ENCODE measurements around the gene MAOA.
"Not testable (repeated sequence)": the region's sequence is repeated elsewhere in the genome, so short reads cannot be mapped to it uniquely, and the experiment has no call there.

Gene MAOA

DNA sequence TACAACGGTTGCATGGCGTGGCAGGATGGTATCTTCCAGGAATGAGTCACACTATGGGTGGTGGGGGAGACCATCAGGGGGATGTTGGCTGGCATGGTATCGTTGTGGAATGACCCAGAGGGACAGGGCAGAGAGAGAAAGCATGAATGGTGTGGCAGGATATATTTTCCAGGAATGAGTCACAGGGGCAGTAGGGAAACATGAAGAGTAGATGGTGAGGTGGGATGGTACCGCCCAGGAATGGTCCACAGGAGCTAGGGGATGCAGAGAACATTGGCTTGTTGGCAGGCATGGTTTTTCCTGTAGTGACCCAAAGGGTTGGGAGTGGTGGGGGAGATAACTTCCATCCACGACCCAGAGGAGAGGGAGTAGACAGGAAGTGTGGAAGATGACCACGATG, 62.4 kb downstream of the MAOA start:
- no peaks in the 10 kb centered on the region for H3K27me3 ChIP-seq (ENCODE audit: insufficient read depth, low read length, poor library complexity)
- no peak for ATAC-seq (ENCODE audit: insufficient read depth, low read depth)

GRCh38 chrX:43718956-43719355, 62.9 kb downstream of the MAOA start:
- Histone ChIP-seq H3K27me3 (ENCODE audit: insufficient read depth, low read length, poor library complexity) (no peaks in the 10 kb centered on the region), H3K27ac (ENCODE audit: low read length) (no peak overlapping the region), H3K4me1 (ENCODE audit: insufficient read depth, low read length) (no peaks in the 10 kb centered on the region), H3K4me2 (ENCODE audit: insufficient read depth, low read length) (no peak overlapping the region), H3K9ac (ENCODE audit: low read depth, low read length) (no peak overlapping the region), H4K20me1 (ENCODE audit: insufficient read depth, low read length) (no peaks in the 10 kb centered on the region), H3K9me3 (ENCODE audit: insufficient read depth, low read length, severe bottlenecking) (no peaks in the 10 kb centered on the region), H3K79me2 (ENCODE audit: insufficient read depth, low read length) (no peaks in the 10 kb centered on the region), H3K4me3 (ENCODE audit: low read depth in 1 of 2, low read length in 2 of 2) (no peak overlapping the region), H3K36me3 (ENCODE audit: insufficient read depth, low read length) (no peaks in the 10 kb centered on the region), H2AFZ (ENCODE audit: low read depth, low read length) (no peak overlapping the region)
- ATAC-seq (ENCODE audit: insufficient read depth, low read depth) = no peak
- TF ChIP-seq CTCF (IDR thresholded peaks at IDR 0.05; ENCODE audit: borderline replicate concordance, extremely low read depth, low read length, poor library complexity, severe bottlenecking) (no peak), EZH2 (IDR thresholded peaks at IDR 0.05; ENCODE audit: borderline replicate concordance, low read depth, low read length, severe bottlenecking) (no peak)
- no peak for DNase-seq

More for the DNA sequence above, 62.4 kb downstream of the MAOA start:
- no peak for TF ChIP-seq EZH2 (IDR thresholded peaks at IDR 0.05; ENCODE audit: borderline replicate concordance, low read depth, low read length, severe bottlenecking)
- no peak for TF ChIP-seq CTCF (IDR thresholded peaks at IDR 0.05; ENCODE audit: borderline replicate concordance, extremely low read depth, low read length, poor library complexity, severe bottlenecking)
- Histone ChIP-seq H2AFZ (ENCODE audit: low read depth, low read length) (no peak overlapping the region), H3K4me3 (ENCODE audit: low read depth in 1 of 2, low read length in 2 of 2) (no peak overlapping the region), H3K4me1 (ENCODE audit: insufficient read depth, low read length) (no peaks in the 10 kb centered on the region), H3K27ac (ENCODE audit: low read length) (no peak overlapping the region), H3K79me2 (ENCODE audit: insufficient read depth, low read length) (no peaks in the 10 kb centered on the region), H3K4me2 (ENCODE audit: insufficient read depth, low read length) (no peak overlapping the region), H3K9ac (ENCODE audit: low read depth, low read length) (no peak overlapping the region), H4K20me1 (ENCODE audit: insufficient read depth, low read length) (no peaks in the 10 kb centered on the region), H3K36me3 (ENCODE audit: insufficient read depth, low read length) (no peaks in the 10 kb centered on the region), H3K9me3 (ENCODE audit: insufficient read depth, low read length, severe bottlenecking) (no peaks in the 10 kb centered on the region)
- no peak for DNase-seq

- no peak overlapping the region for H3K4me2 ChIP-seq (ENCODE audit: insufficient read depth, low read length)
Observed at GRCh38 chrX:43720082-43720481, 64.0 kb downstream of the MAOA start.

GRCh38 chrX:43720961-43721360, 64.9 kb downstream of the MAOA start:
- no peak overlapping the region for H3K4me2 ChIP-seq (ENCODE audit: insufficient read depth, low read length)
- H3K9me3 ChIP-seq (ENCODE audit: insufficient read depth, low read length, severe bottlenecking) = no peaks in the 10 kb centered on the region
- H4K20me1 ChIP-seq (ENCODE audit: insufficient read depth, low read length) = no peaks in the 10 kb centered on the region
- DNase-seq (no peak), ATAC-seq (ENCODE audit: insufficient read depth, low read depth) (no peak)
- no peaks in the 10 kb centered on the region for H3K27me3 ChIP-seq (ENCODE audit: insufficient read depth, low read length, poor library complexity)
- H3K9ac ChIP-seq (ENCODE audit: low read depth, low read length) = no peak overlapping the region
- no peak overlapping the region for H3K4me3 ChIP-seq (ENCODE audit: low read depth in 1 of 2, low read length in 2 of 2)
- no peak overlapping the region for H3K27ac ChIP-seq (ENCODE audit: low read length)
- TF ChIP-seq CTCF (IDR thresholded peaks at IDR 0.05; ENCODE audit: borderline replicate concordance, extremely low read depth, low read length, poor library complexity, severe bottlenecking) (no peak), EZH2 (IDR thresholded peaks at IDR 0.05; ENCODE audit: borderline replicate concordance, low read depth, low read length, severe bottlenecking) (no peak)
- no peaks in the 10 kb centered on the region for H3K79me2 ChIP-seq (ENCODE audit: insufficient read depth, low read length)
- no peak overlapping the region for H2AFZ ChIP-seq (ENCODE audit: low read depth, low read length)
- H3K4me1 ChIP-seq (ENCODE audit: insufficient read depth, low read length) = no peaks in the 10 kb centered on the region
- no peaks in the 10 kb centered on the region for H3K36me3 ChIP-seq (ENCODE audit: insufficient read depth, low read length)

More at GRCh38 chrX:43720082-43720481, 64.0 kb downstream of the MAOA start:
- no peak overlapping the region for H3K4me3 ChIP-seq (ENCODE audit: low read depth in 1 of 2, low read length in 2 of 2)
- no peak for DNase-seq
- no peaks in the 10 kb centered on the region for H4K20me1 ChIP-seq (ENCODE audit: insufficient read depth, low read length)
- H3K36me3 ChIP-seq (ENCODE audit: insufficient read depth, low read length) = no peaks in the 10 kb centered on the region
- no peak overlapping the region for H3K27ac ChIP-seq (ENCODE audit: low read length)
- ATAC-seq (ENCODE audit: insufficient read depth, low read depth) = no peak
- no peak overlapping the region for H2AFZ ChIP-seq (ENCODE audit: low read depth, low read length)
- H3K9me3 ChIP-seq (ENCODE audit: insufficient read depth, low read length, severe bottlenecking) = no peaks in the 10 kb centered on the region
- no peaks in the 10 kb centered on the region for H3K79me2 ChIP-seq (ENCODE audit: insufficient read depth, low read length)
- no peaks in the 10 kb centered on the region for H3K4me1 ChIP-seq (ENCODE audit: insufficient read depth, low read length)
- no peak for TF ChIP-seq EZH2 (IDR thresholded peaks at IDR 0.05; ENCODE audit: borderline replicate concordance, low read depth, low read length, severe bottlenecking)
- H3K27me3 ChIP-seq (ENCODE audit: insufficient read depth, low read length, poor library complexity) = no peaks in the 10 kb centered on the region
- no peak overlapping the region for H3K9ac ChIP-seq (ENCODE audit: low read depth, low read length)

DNA sequence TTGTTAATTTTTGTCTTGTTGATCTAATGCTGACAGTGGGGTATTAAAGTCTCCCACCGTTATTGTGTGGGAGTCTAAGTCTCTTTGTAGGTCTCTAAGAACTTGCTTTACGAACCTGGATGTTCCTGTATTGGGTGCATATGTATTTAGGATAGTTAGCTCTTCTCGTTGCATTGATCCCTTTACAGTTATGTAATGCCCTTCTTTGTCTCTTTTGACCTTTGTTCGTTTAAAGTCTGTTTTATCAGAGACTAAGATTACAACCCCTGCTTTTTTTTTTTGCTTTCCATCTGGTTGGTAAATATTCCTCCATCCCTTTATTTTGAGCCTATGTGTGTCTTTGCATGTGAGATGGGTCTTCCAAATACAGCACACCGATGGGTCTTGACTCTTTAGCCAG, 69.1 kb downstream of the MAOA start:
- not testable (repeated sequence) for H3K4me2 ChIP-seq (ENCODE audit: insufficient read depth, low read length); H4K20me1 ChIP-seq (ENCODE audit: insufficient read depth, low read length); H3K9me3 ChIP-seq (ENCODE audit: insufficient read depth, low read length, severe bottlenecking); H3K79me2 ChIP-seq (ENCODE audit: insufficient read depth, low read length); H2AFZ ChIP-seq (ENCODE audit: low read depth, low read length); H3K36me3 ChIP-seq (ENCODE audit: insufficient read depth, low read length); ATAC-seq (ENCODE audit: insufficient read depth, low read depth); H3K27me3 ChIP-seq (ENCODE audit: insufficient read depth, low read length, poor library complexity); H3K27ac ChIP-seq (ENCODE audit: low read length); H3K4me1 ChIP-seq (ENCODE audit: insufficient read depth, low read length); DNase-seq; H3K9ac ChIP-seq (ENCODE audit: low read depth, low read length); H3K4me3 ChIP-seq (ENCODE audit: low read depth in 1 of 2, low read length in 2 of 2)

GRCh38 chrX:43727254-43727653, 71.2 kb downstream of the MAOA start:
- DNase-seq; H3K36me3 ChIP-seq (ENCODE audit: insufficient read depth, low read length); H2AFZ ChIP-seq (ENCODE audit: low read depth, low read length); H4K20me1 ChIP-seq (ENCODE audit: insufficient read depth, low read length); H3K27me3 ChIP-seq (ENCODE audit: insufficient read depth, low read length, poor library complexity); H3K4me3 ChIP-seq (ENCODE audit: low read depth in 1 of 2, low read length in 2 of 2); H3K4me2 ChIP-seq (ENCODE audit: insufficient read depth, low read length); H3K9ac ChIP-seq (ENCODE audit: low read depth, low read length); H3K27ac ChIP-seq (ENCODE audit: low read length); H3K9me3 ChIP-seq (ENCODE audit: insufficient read depth, low read length, severe bottlenecking); H3K4me1 ChIP-seq (ENCODE audit: insufficient read depth, low read length); ATAC-seq (ENCODE audit: insufficient read depth, low read depth); H3K79me2 ChIP-seq (ENCODE audit: insufficient read depth, low read length): not testable (repeated sequence)

Measured in DND-41 (cell line).